Measurements from ENCODE around the gene PRKACA.

PRKACA gene

DNA sequence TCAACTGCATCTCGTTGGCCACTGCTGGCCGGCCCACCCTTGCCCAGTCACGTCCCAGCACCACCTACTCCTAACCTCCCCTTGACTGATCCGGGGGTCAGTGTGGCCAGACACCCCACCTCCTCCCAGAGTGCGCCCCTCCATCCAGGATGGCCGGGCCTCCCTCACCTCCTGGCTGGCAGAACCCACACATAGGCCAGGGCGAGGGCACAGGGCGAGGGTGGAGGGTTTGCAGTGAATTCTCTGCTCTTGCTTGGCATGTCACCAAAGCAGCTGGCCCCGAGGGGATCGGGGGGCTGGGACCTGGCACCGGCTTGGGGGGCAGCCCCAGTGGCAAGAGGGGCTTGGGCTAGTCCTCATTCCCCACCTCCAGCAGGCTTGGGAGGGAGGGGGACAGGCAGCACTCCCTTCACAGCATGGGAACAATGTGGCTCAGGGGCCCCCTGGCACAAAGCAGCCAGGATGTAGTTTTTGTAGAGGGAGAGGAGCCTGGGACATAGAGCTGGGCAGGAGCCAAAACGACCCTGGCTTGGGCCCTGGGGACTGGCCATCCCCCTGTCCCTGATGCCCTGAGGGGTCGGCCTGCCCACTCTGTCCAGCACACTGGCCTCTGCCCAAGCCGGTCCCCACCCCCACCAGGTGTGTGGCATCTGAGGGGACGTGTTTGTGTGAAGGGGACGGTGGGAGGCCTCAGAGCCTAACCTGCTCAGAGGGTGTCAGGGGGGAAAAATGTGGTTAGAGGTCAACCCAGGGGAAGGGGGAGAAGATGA is 47.3 kb upstream of the PRKACA start:
- Histone ChIP-seq H3K4me3 (ENCODE audit: low read length) (no peak overlapping the region), H4K20me1 (ENCODE audit: insufficient read depth, low read length) (no peaks in the 10 kb centered on the region), H3K27me3 (replicated peaks; ENCODE audit: insufficient read depth, low read length) (peaks cover 89% of the 10 kb centered on the region), H3F3A (ENCODE audit: insufficient read depth, low read length) (no peaks in the 10 kb centered on the region), H3K9me2 (replicated peaks; ENCODE audit: insufficient read depth, low read length) (no peaks in the 10 kb centered on the region), H3K27ac (ENCODE audit: low read length) (no peak overlapping the region), H3K4me2 (ENCODE audit: low read depth, low read length) (no peak overlapping the region), H3K36me3 (replicated peaks; ENCODE audit: insufficient read depth, low read length) (no peaks in the 10 kb centered on the region), H3K4me1 (ENCODE audit: low read length) (no peaks in the 10 kb centered on the region), H3K79me2 (ENCODE audit: low read length) (no peaks in the 10 kb centered on the region), H2AFZ (ENCODE audit: low read length) (no peak overlapping the region), H3K9me3 (replicated peaks; ENCODE audit: insufficient read depth, low read length) (no peaks in the 10 kb centered on the region), H3K9ac (ENCODE audit: low read length) (no peak overlapping the region)
- no peak for DNase-seq
- TF ChIP-seq, protein P1, sequence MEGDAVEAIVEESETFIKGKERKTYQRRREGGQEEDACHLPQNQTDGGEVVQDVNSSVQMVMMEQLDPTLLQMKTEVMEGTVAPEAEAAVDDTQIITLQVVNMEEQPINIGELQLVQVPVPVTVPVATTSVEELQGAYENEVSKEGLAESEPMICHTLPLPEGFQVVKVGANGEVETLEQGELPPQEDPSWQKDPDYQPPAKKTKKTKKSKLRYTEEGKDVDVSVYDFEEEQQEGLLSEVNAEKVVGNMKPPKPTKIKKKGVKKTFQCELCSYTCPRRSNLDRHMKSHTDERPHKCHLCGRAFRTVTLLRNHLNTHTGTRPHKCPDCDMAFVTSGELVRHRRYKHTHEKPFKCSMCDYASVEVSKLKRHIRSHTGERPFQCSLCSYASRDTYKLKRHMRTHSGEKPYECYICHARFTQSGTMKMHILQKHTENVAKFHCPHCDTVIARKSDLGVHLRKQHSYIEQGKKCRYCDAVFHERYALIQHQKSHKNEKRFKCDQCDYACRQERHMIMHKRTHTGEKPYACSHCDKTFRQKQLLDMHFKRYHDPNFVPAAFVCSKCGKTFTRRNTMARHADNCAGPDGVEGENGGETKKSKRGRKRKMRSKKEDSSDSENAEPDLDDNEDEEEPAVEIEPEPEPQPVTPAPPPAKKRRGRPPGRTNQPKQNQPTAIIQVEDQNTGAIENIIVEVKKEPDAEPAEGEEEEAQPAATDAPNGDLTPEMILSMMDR (IDR thresholded peaks at IDR 0.05; ENCODE audit: low read length): no peak
- TF ChIP-seq EZH2phosphoT487 (IDR thresholded peaks at IDR 0.05; ENCODE audit: low read length): no peak
- TF ChIP-seq EZH2 (optimal IDR thresholded peaks at IDR 0.05; ENCODE audit: low read depth, low read length): no peak

DNA sequence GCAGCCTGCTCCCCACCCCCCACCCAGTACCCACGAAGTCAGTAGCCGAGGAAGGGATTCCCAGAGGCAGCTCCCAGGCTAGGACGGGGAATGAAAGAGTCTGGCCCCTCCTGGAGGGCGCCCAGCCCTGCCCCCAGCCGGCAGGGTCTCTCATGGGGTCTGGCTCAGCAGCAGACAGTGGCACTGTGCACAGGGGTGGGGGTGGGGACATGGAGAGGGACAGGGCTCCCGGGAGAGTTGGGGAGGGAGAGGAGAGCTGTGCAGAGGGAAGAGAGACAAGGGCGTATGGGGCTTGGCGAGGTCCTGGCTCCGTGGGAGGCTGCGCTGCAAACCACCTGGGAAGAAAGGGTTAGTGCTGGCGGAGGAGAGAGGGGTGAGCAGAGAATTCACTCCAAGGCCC is 46.5 kb upstream of the PRKACA start:
- Histone ChIP-seq H3K36me3 (replicated peaks; ENCODE audit: insufficient read depth, low read length) (no peaks in the 10 kb centered on the region), H4K20me1 (ENCODE audit: insufficient read depth, low read length) (no peaks in the 10 kb centered on the region), H3K27me3 (replicated peaks; ENCODE audit: insufficient read depth, low read length) (peaks cover 89% of the 10 kb centered on the region), H3K9me2 (replicated peaks; ENCODE audit: insufficient read depth, low read length) (no peaks in the 10 kb centered on the region), H3K79me2 (ENCODE audit: low read length) (no peaks in the 10 kb centered on the region), H3K4me2 (ENCODE audit: low read depth, low read length) (no peak overlapping the region), H3F3A (ENCODE audit: insufficient read depth, low read length) (no peaks in the 10 kb centered on the region), H3K4me3 (ENCODE audit: low read length) (no peak overlapping the region), H3K9me3 (replicated peaks; ENCODE audit: insufficient read depth, low read length) (no peaks in the 10 kb centered on the region), H3K4me1 (ENCODE audit: low read length) (no peaks in the 10 kb centered on the region), H3K9ac (ENCODE audit: low read length) (no peak overlapping the region), H3K27ac (ENCODE audit: low read length) (no peak overlapping the region), H2AFZ (ENCODE audit: low read length) (no peak overlapping the region)
- TF ChIP-seq, protein P1 (IDR thresholded peaks at IDR 0.05; ENCODE audit: low read length): no peak
- TF ChIP-seq EZH2 (optimal IDR thresholded peaks at IDR 0.05; ENCODE audit: low read depth, low read length) (no peak), EZH2phosphoT487 (IDR thresholded peaks at IDR 0.05; ENCODE audit: low read length) (no peak)
- no peak for DNase-seq

DNA sequence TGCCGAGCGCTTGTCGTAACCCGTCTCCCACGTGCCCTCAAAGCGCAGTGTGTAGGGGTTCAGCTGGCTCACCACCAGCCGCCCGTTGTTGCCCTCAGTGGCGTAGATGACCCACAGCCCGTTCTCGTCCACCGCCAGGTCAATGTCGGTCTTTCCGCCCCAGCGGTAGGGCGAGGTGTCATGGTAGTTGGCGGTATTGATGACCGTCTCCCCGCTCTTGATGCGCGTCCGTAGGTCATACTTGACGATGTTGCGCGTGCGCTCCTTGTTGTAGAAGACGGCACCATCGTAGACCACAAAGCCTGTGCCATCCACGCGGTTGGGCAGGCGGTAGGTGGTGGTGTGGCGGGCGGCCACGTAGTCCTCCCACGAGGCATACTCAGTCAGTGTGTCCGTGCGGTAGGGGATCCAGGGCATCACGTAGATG is 45.3 kb upstream of the PRKACA start:
- Histone ChIP-seq H3F3A (ENCODE audit: insufficient read depth, low read length) (no peaks in the 10 kb centered on the region), H3K36me3 (replicated peaks; ENCODE audit: insufficient read depth, low read length) (no peaks in the 10 kb centered on the region), H3K9me3 (replicated peaks; ENCODE audit: insufficient read depth, low read length) (no peaks in the 10 kb centered on the region), H3K79me2 (ENCODE audit: low read length) (no peaks in the 10 kb centered on the region), H3K9me2 (replicated peaks; ENCODE audit: insufficient read depth, low read length) (no peaks in the 10 kb centered on the region), H3K4me1 (ENCODE audit: low read length) (no peaks in the 10 kb centered on the region), H3K4me3 (ENCODE audit: low read length) (no peak overlapping the region), H3K27ac (ENCODE audit: low read length) (no peak overlapping the region), H4K20me1 (ENCODE audit: insufficient read depth, low read length) (no peaks in the 10 kb centered on the region), H2AFZ (ENCODE audit: low read length) (no peak overlapping the region), H3K9ac (ENCODE audit: low read length) (no peak overlapping the region), H3K27me3 (replicated peaks; ENCODE audit: insufficient read depth, low read length) (peaks cover 86% of the 10 kb centered on the region), H3K4me2 (ENCODE audit: low read depth, low read length) (no peak overlapping the region)
- no peak for TF ChIP-seq EZH2phosphoT487 (IDR thresholded peaks at IDR 0.05; ENCODE audit: low read length)
- no peak for TF ChIP-seq EZH2 (optimal IDR thresholded peaks at IDR 0.05; ENCODE audit: low read depth, low read length)
- TF ChIP-seq, protein P1 (IDR thresholded peaks at IDR 0.05; ENCODE audit: low read length): no peak
- DNase-seq: no peak
